CD4-positive, alpha-beta T cell (primary cell): ENCODE measurements around the gene LCOR. TPM values are rescaled to one million over a fixed set of nuclear protein-coding genes. Genes with fewer than 3 reads are reported as not detected.

Experiments used
- ATAC-seq: fragments of 200-7000 bp; cut with Tn5 transposase; one replicate; pipeline ENCODE4 v1.10.0; 2022; ENCODE audit warnings: mild to moderate bottlenecking; ENCODE audit not compliant: poor library complexity
- CTCF ChIA-PET: fragments of 350-600 bp; sonication (Branson Sonifier 250); formaldehyde crosslinking; loops from one replicate; lab custom pipeline; 2021; ENCODE audit warnings: antibody characterized with exemption, inconsistent platforms; lab: Charles Lee
- POLR2A ChIA-PET: fragments of 350-600 bp; sonication (Branson Sonifier 250); formaldehyde crosslinking; loops from one replicate; lab custom pipeline; 2021; ENCODE audit warnings: antibody characterized with exemption, inconsistent platforms; lab: Charles Lee
- DNase-seq, 14 experiments: peaks; one replicate each; pipeline ENCODE4 v3.0.0-alpha.2; 2013 to 2020; ENCODE audit warnings: mixed read lengths in 2 of 14
- H3K27ac ChIP-seq, 2 donors: one replicate each; pipeline versions ENCODE4 v1.5.1 to v1.7.0; 2013; ENCODE audit warnings: low read length in 2 of 2, low read depth in 1 of 2, mild to moderate bottlenecking in 1 of 2
- H3K27me3 ChIP-seq, 2 experiments: 1 replicate in 1 of 2; 2 replicates in 1 of 2; pipeline versions ENCODE4 v1.6.1 to v1.7.0; 2013; ENCODE audit warnings: low read length in 2 of 2, control low read depth in 1 of 2, mild to moderate bottlenecking in 1 of 2, moderate library complexity in 1 of 2; ENCODE audit not compliant: insufficient read depth in 2 of 2, control insufficient read depth in 1 of 2
- H3K36me3 ChIP-seq: one replicate; pipeline ENCODE4 v1.6.1; 2013; ENCODE audit warnings: low read length, control low read depth; ENCODE audit not compliant: insufficient read depth
- H3K4me1 ChIP-seq: one replicate; pipeline ENCODE4 v1.6.1; 2013; ENCODE audit warnings: low read length, control low read depth; ENCODE audit not compliant: insufficient read depth
- H3K4me3 ChIP-seq: one replicate; pipeline ENCODE4 v1.5.1; 2013; ENCODE audit warnings: mild to moderate bottlenecking, low read length, moderate library complexity
- H3K9me3 ChIP-seq, 2 experiments: 1 replicate in 1 of 2; 2 replicates in 1 of 2; pipeline versions ENCODE4 v1.6.1 to v1.7.0; 2013; ENCODE audit warnings: low read length in 2 of 2, mild to moderate bottlenecking in 2 of 2, control low read depth in 1 of 2, moderate library complexity in 1 of 2; ENCODE audit not compliant: control insufficient read depth in 1 of 2, insufficient read depth in 1 of 2
- H3K27ac Mint-ChIP-seq: one replicate; pipeline ENCODE4 v1.8.0; 2020; ENCODE audit warnings: mixed read lengths
- H3K27me3 Mint-ChIP-seq: one replicate; pipeline ENCODE4 v1.8.0; 2021; ENCODE audit warnings: mixed read lengths
- H3K36me3 Mint-ChIP-seq: one replicate; pipeline ENCODE4 v1.8.0; 2021; ENCODE audit warnings: low read depth, mixed read lengths
- H3K4me1 Mint-ChIP-seq: one replicate; pipeline ENCODE4 v1.8.0; 2021; ENCODE audit warnings: low read depth, mixed read lengths
- H3K4me3 Mint-ChIP-seq: one replicate; pipeline ENCODE4 v1.8.0; 2020; ENCODE audit warnings: mild to moderate bottlenecking, mixed read lengths
- H3K9me3 Mint-ChIP-seq: one replicate; pipeline ENCODE4 v1.8.0; 2020; ENCODE audit warnings: mixed read lengths
- intact Hi-C, 2 experiments: fragments of 100-400 bp; cut with DNase I in 1 of 2; cut with micrococcal nuclease in 1 of 2; formaldehyde crosslinking; loops; one replicate each; pipeline versions ENCODE4 v1.15.1 to v1.9.0; 2023 to 2025; cut with DNase I, micrococcal nuclease
- total RNA-seq, 174 experiments: library from RNA in 2 of 174; stranded (reverse) in 2 of 174; gene quantifications; one replicate each; pipeline ENCODE4 v1.2.3 and lab custom pipeline; 2021 to 2026
- TF ChIP-seq, protein P1 (sequence below): fragments of 200-600 bp; IDR thresholded peaks from one replicate; pipeline ENCODE4 v1.8.0; 2022; ENCODE audit warnings: antibody characterized with exemption, mild to moderate bottlenecking

LCOR gene
- total RNA-seq, 2 experiments from 2014 or later, result 46.0 to 56.0 TPM

GRCh38 chr10:97011397-97011796 lies 179.3 kb downstream of the LCOR start:
- ChIA-PET POLR2A (no interaction called here), CTCF (no interaction called here)
- TF ChIP-seq, protein P1, sequence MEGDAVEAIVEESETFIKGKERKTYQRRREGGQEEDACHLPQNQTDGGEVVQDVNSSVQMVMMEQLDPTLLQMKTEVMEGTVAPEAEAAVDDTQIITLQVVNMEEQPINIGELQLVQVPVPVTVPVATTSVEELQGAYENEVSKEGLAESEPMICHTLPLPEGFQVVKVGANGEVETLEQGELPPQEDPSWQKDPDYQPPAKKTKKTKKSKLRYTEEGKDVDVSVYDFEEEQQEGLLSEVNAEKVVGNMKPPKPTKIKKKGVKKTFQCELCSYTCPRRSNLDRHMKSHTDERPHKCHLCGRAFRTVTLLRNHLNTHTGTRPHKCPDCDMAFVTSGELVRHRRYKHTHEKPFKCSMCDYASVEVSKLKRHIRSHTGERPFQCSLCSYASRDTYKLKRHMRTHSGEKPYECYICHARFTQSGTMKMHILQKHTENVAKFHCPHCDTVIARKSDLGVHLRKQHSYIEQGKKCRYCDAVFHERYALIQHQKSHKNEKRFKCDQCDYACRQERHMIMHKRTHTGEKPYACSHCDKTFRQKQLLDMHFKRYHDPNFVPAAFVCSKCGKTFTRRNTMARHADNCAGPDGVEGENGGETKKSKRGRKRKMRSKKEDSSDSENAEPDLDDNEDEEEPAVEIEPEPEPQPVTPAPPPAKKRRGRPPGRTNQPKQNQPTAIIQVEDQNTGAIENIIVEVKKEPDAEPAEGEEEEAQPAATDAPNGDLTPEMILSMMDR, result no peak
- H3K36me3 Mint-ChIP-seq, result peaks cover 14% of the 10 kb centered on the region
- Histone ChIP-seq H3K4me3 (no peak overlapping the region), H3K27me3 (peaks cover 0 to under 1% of the 10 kb centered on the region in 2 experiments), H3K4me1 (no peaks in the 10 kb centered on the region), H3K9me3 (peaks cover 16 to 19% of the 10 kb centered on the region in 2 experiments), H3K27ac (no peak overlapping the region), H3K36me3 (no peaks in the 10 kb centered on the region)
- intact Hi-C loops, result no loop called here
- no peaks in the 10 kb centered on the region for H3K27me3 Mint-ChIP-seq
- DNase-seq (no peak), ATAC-seq (no peak)
- peaks cover 11% of the 10 kb centered on the region for H3K9me3 Mint-ChIP-seq
- H3K27ac Mint-ChIP-seq, result no peak overlapping the region
- no peaks in the 10 kb centered on the region for H3K4me1 Mint-ChIP-seq
- no peak overlapping the region for H3K4me3 Mint-ChIP-seq

- Histone ChIP-seq H3K27ac (no peak overlapping the region), H3K9me3 (peaks cover 5 to 17% of the 10 kb centered on the region in 2 experiments), H3K27me3 (no peaks in the 10 kb centered on the region), H3K36me3 (no peaks in the 10 kb centered on the region), H3K4me1 (peaks cover 6% of the 10 kb centered on the region), H3K4me3 (no peak overlapping the region)
- no peak overlapping the region for H3K27ac Mint-ChIP-seq
- intact Hi-C loops, result no loop called here
- ATAC-seq, result no peak
- peaks cover 6% of the 10 kb centered on the region for H3K4me1 Mint-ChIP-seq
- no peaks in the 10 kb centered on the region for H3K27me3 Mint-ChIP-seq
- TF ChIP-seq, protein P1, result no peak
- DNase-seq, result no peak
- H3K36me3 Mint-ChIP-seq, result peaks cover 6% of the 10 kb centered on the region
- ChIA-PET CTCF (no interaction called here), POLR2A (no interaction called here)
- H3K9me3 Mint-ChIP-seq, result peaks cover 5% of the 10 kb centered on the region
- H3K4me3 Mint-ChIP-seq, result no peak overlapping the region
These were observed 180.4 kb downstream of the LCOR start for GRCh38 chr10:97012470-97012869.

GRCh38 chr10:97013568-97013967 lies 181.5 kb downstream of the LCOR start:
- H3K4me1 Mint-ChIP-seq, result peaks cover 6% of the 10 kb centered on the region
- Histone ChIP-seq H3K9me3 (peaks cover 0 to 9% of the 10 kb centered on the region in 2 experiments), H3K27me3 (no peaks in the 10 kb centered on the region), H3K36me3 (no peaks in the 10 kb centered on the region), H3K4me3 (no peak overlapping the region), H3K4me1 (peaks cover 6% of the 10 kb centered on the region), H3K27ac (no peak overlapping the region)
- H3K9me3 Mint-ChIP-seq, result no peaks in the 10 kb centered on the region
- intact Hi-C loops, result no loop called here
- no peaks in the 10 kb centered on the region for H3K36me3 Mint-ChIP-seq
- no peak for DNase-seq
- CTCF ChIA-PET, result no interaction called here
- no peak overlapping the region for H3K27ac Mint-ChIP-seq
- H3K27me3 Mint-ChIP-seq, result no peaks in the 10 kb centered on the region
- no peak for ATAC-seq
- POLR2A ChIA-PET, result no interaction called here
- TF ChIP-seq, protein P1, result no peak
- H3K4me3 Mint-ChIP-seq, result no peak overlapping the region
